Measurements from ENCODE around the gene KIF3C.
"Not testable (repeated sequence)": the region's sequence is repeated elsewhere in the genome, so short reads cannot be mapped to it uniquely, and the experiment has no call there.

The KIF3C gene

GRCh38 chr2:25982273-25982967, at the start of gene KIF3C:
TSS of gene KIF3C (minus strand) at chr2:25982497. CDS start at chr2:25981917, 580 bp downstream.
- peak; percentile 37 for DNase-seq (ENCODE audit: low read depth)

GRCh38 chr2:26028083-26028482, 45.8 kb upstream of the KIF3C start:
- not testable (repeated sequence) for DNase-seq (ENCODE audit: low read depth)

- no peak for DNase-seq (ENCODE audit: low read depth)
Observed at GRCh38 chr2:26025509-26025908, 43.2 kb upstream of the KIF3C start.

- DNase-seq (ENCODE audit: low read depth), result no peak
Observed at GRCh38 chr2:26024260-26024659, 42.0 kb upstream of the KIF3C start.

- DNase-seq (ENCODE audit: low read depth), result no peak
Observed at GRCh38 chr2:26020231-26020640, 37.9 kb upstream of the KIF3C start.

GRCh38 chr2:26018184-26019055, 36.1 kb upstream of the KIF3C start:
- DNase-seq (ENCODE audit: low read depth), result no peak

GRCh38 chr2:26017464-26018183, 35.3 kb upstream of the KIF3C start:
- DNase-seq (ENCODE audit: low read depth), result no peak

GRCh38 chr2:26016706-26017045, 34.4 kb upstream of the KIF3C start:
- DNase-seq (ENCODE audit: low read depth), result not testable (repeated sequence)

GRCh38 chr2:26016012-26016705, 33.9 kb upstream of the KIF3C start:
- no peak for DNase-seq (ENCODE audit: low read depth)

GRCh38 chr2:26013668-26014067, 31.4 kb upstream of the KIF3C start:
- no peak for DNase-seq (ENCODE audit: low read depth)

GRCh38 chr2:26011990-26012856, 29.9 kb upstream of the KIF3C start:
- no peak for DNase-seq (ENCODE audit: low read depth)

GRCh38 chr2:26011609-26011989, 29.3 kb upstream of the KIF3C start:
- no peak for DNase-seq (ENCODE audit: low read depth)

- DNase-seq (ENCODE audit: low read depth), result no peak
Observed at GRCh38 chr2:26010943-26011342, 28.6 kb upstream of the KIF3C start.

GRCh38 chr2:26009567-26009963, 27.3 kb upstream of the KIF3C start:
- no peak for DNase-seq (ENCODE audit: low read depth)

GRCh38 chr2:26008851-26009566, 26.7 kb upstream of the KIF3C start:
- no peak for DNase-seq (ENCODE audit: low read depth)

- DNase-seq (ENCODE audit: low read depth), result no peak
Observed at GRCh38 chr2:26008095-26008494, 25.8 kb upstream of the KIF3C start.

- DNase-seq (ENCODE audit: low read depth), result no peak
Observed at GRCh38 chr2:26002632-26003310, 20.5 kb upstream of the KIF3C start.

- no peak for DNase-seq (ENCODE audit: low read depth)
Observed at GRCh38 chr2:26001743-26002351, 19.6 kb upstream of the KIF3C start.

- DNase-seq (ENCODE audit: low read depth), result no peak
Observed at GRCh38 chr2:26000561-26001082, 18.3 kb upstream of the KIF3C start.
